GM18508 (cell line): ENCODE data around the gene ARHGAP23.
"Not testable (repeated sequence)": the region's sequence is repeated elsewhere in the genome, so short reads cannot be mapped to it uniquely, and the experiment has no call there.

Source experiments
- ATAC-seq: cut with Tn5 transposase; IDR thresholded peaks from one replicate; pipeline ENCODE4 v1.9.1; 2021; ENCODE audit warnings: moderate number of reproducible peaks; ENCODE audit not compliant: insufficient read depth, unreplicated experiment

The ARHGAP23 gene

DNA sequence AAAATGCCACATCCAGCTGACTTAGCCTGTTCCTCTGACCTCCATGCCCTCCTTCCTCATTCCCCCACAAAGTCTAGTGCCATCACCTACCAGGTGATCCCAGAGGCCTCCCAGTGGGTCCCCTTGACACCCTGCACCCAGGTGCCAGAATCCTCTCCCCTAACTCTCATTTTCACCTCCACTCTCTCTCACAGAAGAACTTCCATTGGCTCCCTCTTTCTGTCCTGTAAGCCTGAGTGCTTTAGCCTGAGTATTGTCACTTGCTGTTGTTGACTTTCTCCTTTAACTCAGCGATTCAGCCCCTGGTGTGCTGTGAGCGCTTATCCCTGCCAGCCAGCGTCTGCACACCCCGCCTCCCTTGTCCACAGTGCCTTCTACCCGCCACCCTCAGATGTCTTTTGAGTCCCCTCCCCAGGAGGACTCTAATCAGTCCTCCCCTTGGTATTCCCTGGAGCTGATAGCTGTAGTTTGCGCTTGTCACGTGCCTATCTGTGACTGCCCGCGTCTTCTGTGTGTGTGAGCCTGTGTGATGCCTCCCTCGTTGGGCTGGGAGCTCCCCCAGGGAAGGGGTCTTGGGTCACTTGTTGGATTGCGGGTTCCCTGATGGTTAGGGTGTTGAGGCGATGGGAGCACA, 31.9 kb downstream of the ARHGAP23 start:
- ATAC-seq, result no peak

DNA sequence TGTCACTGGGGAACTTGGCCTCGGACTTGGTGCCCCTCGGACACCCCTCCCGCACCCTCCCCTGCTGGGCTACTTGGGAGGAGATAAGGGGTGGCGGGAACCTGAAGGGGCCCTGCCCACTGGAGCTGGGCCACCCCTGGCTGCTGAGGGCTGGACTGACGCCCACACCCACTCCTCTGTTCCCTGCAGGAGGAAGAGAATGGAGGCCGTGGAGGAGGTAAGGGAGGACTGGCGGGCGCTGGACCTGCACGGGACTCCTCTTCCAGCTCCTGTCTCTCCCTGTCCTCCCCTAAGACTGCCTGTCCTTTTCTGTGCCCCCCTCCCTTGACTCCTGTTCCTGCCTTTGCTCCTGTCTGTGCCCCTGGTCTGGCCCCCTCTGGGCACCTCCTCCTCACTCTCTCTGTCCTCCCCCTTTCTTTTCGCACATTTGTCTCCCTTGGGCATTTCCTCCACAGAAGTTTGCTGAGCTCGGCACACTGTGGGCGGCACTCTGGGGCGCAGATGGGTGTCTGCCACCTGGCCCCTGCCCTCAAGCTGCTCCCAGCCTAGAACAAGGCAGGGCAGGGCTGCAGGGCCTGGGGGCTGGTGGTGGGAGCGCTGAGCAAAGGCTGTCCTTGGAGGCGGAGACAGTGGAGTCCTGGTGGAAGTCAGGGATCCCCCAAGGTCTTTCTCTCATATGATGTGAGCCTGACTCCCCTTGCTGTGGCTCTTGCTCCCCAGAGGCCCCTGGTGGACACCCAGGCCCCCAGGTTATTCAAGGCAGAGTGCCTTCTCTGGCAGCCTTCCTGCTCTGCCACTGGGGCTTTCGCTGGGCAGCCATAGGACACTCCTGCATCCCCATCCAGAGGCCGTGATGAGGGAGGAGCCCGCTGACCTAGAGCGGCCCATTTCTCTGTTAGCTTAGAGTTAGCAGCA, 32.7 kb downstream of the ARHGAP23 start:
- ATAC-seq, result no peak

DNA sequence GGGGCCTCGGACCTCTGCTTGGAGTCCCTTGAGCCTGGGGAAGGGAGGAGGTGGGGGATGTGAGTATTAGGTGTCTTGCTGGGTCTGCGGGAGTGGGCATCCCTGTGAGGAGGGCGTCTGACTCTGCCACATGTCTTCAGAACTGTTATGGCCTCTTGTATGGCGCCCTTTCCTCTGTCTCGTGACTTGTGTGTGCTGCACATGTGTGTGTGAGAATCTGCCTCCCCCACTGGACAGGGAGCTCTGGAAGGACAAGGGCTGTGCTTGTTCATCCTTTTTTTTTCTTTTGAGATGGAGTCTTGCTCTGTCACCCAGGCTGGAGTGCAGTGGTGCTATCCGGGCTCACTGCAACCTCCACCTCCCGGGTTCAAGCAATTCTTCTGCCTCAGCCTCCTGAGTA, 33.4 kb downstream of the ARHGAP23 start:
- no peak for ATAC-seq

DNA sequence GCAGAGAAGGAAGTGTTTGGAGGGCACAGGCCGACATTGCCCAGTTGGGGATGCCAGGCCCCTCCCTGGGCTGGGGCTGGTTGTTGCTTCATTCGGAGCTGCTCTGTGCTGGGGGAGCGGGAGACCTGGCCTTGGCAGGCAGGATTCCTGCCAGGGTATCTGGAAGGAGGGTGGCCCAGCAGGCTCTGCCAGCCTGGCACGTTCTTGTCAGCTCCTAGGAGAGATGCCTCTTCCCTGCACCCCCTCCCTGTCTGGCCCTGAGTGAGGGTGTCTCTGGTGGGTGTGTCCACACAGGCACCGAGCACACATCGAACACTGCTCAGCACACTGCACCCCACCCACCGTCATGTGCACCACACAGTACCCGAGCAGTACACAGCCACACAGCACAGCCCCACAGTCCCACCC, 35.2 kb downstream of the ARHGAP23 start:
- no peak for ATAC-seq

DNA sequence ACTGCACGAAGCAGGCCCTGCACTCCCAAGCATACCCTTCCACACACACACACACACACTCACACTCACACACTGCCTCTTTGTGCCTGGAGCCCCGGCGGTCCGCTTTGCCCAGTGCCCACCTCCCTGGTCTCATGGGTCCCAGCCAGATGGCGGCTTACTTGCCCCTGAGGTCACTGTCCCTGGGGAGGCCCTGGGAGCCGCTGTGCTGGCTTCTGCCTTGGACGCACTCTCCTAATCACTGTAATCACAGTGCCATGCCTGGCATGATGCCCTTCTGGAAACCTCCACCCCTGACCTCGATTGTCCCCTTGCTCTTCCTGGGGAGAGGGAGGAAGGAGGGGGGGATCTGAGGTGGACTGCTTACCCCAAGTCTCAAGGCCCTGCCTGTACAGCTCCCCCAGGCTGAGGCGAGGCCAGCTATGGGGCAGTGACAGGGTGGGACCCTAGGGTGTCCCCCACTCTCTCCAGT, 36.0 kb downstream of the ARHGAP23 start:
- no peak for ATAC-seq

DNA sequence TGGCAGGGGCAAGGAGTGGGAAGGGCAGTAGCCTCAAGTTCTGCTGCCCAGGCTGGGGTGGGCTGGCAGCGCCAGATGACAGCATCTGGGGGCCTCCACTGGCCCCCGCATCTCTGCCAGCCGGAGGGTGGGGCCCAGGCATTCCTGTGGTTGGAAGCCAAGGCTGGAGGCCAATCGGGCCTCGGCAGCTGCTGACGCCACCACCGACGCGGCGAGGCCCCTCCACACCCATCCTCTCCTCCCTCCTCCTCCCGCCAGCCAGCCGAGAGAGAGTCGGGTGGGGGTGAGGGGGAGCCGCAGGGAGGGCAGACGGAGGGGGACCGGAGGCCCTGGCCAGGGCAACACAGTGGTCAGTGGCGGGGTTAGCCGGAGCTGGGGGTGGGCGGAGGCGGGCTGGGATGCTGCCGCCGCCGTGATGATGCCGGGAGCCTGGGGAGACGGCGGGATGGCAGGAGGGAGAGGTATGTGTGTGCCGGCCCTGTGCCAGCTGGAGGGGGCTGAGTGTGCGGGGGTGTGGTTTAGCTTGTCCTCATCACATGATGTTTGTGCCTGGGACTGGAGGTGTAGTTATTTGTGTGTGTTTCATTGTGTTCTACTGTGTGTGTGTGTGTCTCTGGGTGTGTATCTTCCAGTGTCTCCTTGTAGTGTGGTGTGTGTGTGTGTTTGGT, 36.6 kb downstream of the ARHGAP23 start:
- no peak for ATAC-seq

DNA sequence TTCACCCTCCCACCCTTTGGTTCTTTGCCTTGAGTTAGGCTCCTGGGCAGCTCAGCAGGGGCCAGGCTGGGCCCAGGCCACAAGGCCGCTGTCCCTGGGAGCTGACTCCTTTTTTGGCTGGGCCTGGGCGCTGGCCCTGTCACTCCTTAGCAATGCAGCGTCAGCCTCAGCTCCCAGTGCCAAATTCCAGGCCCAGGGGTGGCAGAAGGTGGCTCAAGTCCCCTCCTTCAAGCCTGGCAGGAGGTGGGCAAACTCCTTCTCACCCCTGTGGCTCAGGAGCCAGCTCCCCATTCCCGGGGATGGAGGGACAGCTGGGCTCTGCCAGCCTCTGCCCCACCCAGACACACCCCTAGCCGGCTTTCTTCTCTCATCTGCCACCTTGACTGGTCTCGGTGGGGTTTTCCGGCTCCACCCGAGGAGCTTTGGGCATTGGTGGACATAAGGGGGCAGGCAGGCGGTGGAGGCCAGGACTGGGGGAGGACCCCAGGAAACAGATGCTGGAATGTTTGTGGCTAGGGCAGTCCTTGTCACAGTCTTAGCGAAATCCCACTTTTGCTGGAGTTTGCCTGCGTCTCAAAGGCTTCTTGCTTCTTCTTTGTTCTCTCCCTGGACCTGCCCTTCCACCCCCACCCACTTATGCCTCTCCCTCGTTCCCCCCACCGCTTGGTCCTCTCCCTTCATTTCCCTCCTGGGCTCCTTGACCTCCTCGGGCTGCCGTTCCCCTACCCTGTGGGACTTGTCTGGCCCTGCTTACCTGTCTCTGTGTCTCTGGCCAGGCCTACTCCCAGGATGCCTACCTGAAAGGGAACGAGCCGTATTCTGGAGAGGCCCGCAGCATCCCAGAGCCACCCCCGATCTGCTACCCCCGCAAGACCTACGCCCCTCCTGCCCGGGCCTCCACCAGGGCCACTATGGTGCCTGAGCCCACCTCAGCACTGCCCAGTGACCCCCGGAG, 37.4 kb downstream of the ARHGAP23 start:
- no peak for ATAC-seq

DNA sequence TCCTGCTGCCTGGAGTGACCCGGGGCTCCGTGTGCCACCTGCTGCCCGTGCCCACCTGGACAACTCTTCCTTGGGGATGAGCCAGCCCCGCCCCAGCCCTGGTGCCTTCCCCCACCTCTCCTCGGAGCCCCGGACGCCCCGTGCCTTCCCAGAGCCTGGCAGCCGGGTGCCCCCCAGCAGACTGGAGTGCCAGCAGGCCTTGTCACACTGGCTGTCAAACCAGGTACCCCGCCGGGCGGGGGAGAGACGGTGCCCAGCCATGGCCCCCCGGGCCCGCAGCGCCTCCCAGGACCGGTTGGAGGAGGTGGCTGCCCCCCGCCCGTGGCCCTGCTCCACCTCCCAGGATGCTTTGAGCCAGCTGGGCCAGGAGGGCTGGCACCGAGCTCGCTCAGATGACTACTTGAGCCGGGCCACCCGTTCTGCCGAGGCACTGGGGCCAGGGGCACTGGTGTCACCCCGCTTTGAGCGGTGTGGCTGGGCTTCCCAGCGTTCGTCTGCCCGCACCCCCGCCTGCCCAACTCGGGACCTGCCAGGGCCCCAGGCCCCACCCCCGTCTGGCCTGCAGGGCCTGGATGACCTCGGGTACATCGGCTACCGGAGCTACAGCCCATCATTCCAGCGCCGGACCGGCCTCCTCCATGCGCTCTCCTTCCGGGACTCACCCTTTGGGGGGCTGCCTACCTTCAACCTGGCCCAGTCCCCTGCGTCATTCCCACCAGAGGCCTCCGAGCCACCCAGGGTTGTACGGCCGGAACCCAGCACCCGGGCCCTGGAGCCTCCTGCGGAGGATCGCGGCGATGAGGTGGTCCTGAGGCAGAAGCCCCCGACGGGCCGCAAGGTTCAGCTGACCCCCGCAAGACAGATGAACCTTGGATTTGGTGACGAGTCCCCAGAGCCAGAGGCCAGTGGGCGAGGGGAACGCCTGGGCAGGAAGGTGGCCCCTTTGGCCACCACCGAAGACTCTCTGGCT, 38.4 kb downstream of the ARHGAP23 start:
- ATAC-seq, result no peak

DNA sequence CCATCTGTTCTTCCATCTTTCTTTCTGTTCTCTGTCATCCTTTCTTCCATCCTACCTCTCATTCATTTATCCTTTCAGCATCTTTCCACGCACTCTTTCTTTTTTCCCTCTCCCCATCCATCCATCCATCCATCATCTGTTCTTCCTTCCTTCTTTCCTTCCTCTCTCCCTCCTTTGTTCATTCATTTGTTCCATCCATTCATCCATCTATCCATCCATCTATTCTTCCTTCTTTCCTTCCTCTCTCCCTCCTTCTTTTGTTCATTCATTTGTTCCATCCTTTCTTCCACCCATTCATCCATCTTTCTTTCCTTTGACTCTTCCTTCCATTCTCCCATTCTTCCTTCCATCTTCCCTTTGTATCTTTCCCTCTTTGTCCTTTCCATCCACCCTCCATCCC, 39.2 kb downstream of the ARHGAP23 start:
- no peak for ATAC-seq

DNA sequence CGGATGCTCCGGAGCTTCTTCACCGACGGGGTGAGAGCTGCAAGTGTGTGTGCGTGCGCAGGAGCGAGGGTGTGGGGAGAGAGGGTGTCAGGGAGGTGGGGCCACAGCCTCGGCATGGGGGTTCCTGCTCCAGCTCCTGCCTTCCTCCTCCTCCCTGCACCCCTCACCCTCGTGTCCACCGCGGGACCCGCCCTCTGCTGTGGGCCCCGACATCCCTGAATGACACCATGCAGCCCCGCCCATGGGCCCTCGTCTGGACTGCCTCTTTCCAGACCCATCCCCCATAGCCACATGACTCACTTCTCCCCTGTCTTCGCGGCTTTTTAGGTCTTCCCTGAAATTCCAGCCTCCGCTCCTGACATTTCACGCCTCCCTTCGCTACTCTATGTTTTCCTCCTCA, 41.6 kb downstream of the ARHGAP23 start:
- no peak for ATAC-seq

DNA sequence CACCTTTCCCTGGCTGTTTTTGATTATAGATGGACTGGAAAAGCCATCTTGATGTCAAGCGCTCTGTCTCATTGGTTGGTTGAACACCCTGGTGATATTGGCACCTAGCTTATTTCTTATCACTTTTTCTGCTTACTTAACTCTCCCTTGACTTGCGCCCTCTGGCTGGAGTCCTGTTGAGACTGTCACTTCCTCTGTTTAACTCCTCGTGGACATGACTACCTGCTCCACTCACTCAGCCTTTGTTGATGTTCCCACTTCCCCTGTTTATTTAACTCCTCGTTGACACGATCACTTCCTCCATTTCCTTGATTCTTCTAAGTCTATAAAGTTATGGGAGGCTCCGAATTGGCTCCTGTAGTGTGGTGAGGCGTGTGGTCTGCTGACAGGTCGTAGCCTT, 43.0 kb downstream of the ARHGAP23 start:
- ATAC-seq, result not testable (repeated sequence)

DNA sequence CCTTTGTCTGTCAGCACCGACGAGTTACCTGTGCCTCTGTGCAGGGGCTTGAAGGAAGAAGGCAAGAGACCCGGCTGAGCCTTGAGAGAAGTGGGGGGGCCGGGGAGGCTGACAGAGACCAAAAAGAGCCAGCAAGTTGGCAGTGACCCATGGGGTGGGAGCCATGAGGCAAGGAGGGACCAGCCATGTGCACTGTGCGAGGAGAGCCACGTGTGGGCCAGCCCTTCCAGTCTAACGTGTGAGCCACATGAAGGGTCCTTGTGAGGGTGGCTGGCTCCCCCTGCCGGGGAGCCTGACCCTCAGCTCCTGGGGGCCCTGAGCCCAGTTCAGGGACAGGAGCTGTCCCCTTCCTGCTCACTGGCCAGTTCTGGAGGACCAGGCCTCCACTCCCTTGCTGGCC, 46.4 kb downstream of the ARHGAP23 start:
- ATAC-seq, result not testable (repeated sequence)

DNA sequence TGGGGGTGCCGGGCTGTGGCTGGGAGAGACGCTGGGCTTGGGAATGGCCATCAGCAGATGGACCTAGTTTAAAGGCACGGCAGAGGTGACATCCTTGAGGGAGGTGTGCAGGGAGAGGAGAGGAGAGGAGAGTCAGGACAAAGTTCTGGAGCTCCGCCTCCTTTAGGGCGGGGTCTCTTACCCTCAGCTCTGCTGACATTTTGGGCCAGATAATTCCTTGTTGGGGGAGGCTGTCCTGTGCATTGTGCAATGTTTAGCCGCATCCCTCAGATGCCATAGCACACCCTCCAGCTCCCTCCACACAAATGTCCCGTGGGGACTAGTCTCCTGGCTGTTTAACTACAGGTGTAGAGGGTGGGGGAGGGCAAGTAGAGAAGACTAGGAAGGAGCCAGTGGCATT, 48.3 kb downstream of the ARHGAP23 start:
- ATAC-seq, result no peak

DNA sequence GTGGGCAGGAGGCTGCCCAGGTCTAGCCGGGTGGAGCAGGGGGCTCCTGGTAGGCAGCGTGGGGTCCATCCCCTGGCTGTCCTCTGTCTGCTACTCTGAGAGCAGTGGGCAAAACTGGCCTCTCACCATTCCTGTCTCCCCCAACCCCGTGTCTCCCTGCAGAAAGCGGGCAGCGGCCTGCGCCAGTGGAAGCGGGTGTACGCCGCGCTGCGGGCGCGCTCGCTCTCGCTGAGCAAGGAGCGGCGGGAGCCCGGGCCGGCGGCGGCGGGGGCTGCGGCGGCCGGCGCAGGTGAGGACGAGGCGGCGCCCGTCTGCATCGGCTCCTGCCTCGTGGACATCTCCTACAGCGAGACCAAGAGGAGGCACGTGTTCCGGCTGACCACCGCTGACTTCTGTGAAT, 49.2 kb downstream of the ARHGAP23 start:
- ATAC-seq, result not testable (repeated sequence)

DNA sequence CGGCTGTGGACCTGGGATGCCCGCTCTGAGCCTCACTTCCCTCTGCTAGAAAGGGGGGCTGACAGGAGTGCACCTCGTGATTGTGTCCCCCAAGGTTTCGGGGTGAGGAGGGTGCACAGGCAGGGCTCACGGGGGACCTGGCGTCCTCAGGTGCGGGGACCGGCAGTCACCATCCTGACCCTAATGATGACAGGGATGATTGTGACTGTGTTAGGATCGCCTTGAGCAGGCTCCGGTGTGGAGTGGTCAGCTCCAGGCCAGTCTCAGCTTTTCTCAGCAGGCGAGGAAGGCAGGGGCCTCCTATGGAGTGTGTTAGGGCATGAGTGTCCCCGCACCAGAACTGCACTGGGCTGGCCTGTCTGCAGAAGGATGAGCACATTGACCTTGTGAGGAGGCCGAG, 49.7 kb downstream of the ARHGAP23 start:
- ATAC-seq, result not testable (repeated sequence)

DNA sequence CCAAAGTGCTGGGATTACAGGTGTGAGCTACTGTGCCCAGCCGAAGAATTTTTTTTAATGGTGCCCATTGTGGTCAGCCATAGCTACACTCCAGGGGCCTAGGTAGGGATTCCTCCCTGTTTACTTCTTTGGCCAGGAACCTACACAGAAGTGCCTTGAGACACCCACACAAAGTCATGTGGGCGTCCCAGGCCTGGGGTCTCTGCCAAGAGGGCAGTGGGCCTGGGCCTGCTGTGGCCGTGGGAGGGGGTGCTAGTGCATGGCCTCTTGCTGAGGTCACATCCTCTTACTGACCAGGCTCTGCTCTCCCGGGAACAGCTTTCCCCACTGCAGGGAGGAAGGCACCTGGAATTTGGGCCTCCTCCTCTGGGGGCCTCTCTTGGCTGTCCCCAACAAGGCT, 50.4 kb downstream of the ARHGAP23 start:
- ATAC-seq, result not testable (repeated sequence)

DNA sequence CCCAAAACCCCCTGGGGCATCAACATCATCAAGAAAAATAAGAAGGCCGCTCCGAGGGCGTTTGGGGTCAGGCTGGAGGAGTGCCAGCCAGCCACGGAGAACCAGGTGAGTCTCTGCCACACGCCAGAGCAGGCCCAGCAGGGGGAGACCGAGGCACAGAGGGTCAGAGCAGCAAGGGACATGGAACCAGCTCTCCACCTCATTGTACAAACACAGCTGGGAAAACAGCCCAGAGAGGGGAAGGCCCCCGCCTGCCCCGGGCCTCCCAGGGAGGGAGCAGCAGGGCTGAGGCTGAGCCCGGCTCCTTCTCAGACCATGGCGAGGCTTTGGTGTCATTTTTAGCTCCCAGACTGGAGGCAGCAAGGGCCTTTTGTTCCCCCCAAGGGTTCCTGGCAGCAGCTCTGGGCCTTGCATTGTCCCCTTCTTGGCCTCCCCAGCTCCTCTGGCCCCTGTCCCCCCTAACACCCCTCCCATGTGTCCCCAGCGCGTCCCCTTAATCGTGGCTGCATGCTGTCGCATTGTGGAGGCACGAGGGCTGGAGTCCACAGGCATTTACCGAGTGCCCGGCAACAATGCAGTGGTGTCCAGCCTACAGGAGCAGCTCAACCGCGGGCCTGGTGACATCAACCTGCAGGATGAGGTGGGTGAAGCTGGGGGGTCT, 53.9 kb downstream of the ARHGAP23 start:
- not testable (repeated sequence) for ATAC-seq

DNA sequence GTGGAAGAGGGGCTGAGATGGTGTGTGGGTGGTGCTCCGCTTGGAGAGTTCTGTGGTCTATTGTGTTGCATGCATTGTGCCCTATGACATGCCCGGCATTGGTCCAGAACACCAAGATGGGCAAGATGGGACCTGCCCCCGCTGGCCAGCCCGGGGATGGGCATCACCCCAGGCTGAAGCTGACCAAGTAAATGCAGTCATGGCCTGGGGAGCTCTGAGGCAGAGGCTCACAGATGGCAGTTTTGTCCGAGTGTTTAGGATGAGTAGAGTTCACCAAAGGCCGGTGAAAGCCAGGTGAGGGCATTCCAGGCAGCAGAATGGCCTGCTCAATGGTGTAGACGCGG, 54.4 kb downstream of the ARHGAP23 start:
- not testable (repeated sequence) for ATAC-seq
